GM18867 (cell line): ENCODE data around the gene PRKCSH.
"Not testable (repeated sequence)": the region's sequence is repeated elsewhere in the genome, so short reads cannot be mapped to it uniquely, and the experiment has no call there.

Experiments
- ATAC-seq: cut with Tn5 transposase; IDR thresholded peaks from one replicate; pipeline ENCODE4 v1.9.1; 2021; ENCODE audit warnings: mild to moderate bottlenecking, moderate library complexity; ENCODE audit not compliant: unreplicated experiment

PRKCSH gene

DNA sequence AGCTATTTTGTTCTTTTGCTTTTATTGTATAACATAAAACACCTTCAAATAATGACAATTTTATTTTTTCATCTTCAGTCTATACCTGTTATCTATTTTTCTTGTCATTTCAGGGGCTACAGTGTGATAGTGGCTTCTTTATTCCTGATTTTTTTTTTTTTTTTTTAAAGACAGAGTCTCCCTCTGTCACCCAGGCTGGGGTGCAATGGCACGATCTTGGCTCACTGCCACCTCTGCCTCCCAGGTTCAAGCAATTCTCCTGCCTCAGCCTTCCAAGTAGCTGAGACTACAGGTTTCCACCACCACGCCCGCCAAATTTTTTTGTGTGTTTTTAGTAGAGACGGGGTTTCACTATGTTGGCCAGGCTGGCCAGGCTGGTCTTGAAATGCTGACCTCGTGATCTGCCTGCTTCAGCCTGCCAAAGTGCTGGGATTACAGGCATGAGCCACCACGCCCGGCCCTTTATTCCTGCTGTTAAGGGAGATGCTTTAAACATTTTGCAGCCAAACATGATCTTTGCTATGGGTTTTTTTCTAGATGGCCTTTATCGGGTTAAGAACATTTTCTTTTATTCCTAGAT lies 32.9 kb downstream of the PRKCSH start:
- ATAC-seq: not testable (repeated sequence)

DNA sequence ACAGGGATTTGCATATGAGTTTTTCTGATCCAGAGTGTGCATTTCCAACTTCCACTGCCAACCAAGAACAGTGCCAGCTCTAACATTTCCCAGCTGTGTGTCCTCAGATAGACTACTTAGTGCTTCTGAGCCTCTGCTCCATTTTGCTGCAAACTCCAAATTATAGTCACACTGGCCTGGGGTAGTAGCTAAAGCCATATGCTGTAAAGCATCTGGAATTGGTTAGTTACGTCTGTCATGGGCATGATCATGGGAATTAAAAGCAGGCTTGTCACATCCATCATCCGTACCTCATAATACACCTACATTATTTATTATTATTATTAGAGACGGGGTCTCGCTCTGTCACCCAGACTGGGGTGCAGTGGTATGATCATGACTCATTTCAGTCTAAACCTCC lies 38.3 kb downstream of the PRKCSH start:
- no peak for ATAC-seq

DNA sequence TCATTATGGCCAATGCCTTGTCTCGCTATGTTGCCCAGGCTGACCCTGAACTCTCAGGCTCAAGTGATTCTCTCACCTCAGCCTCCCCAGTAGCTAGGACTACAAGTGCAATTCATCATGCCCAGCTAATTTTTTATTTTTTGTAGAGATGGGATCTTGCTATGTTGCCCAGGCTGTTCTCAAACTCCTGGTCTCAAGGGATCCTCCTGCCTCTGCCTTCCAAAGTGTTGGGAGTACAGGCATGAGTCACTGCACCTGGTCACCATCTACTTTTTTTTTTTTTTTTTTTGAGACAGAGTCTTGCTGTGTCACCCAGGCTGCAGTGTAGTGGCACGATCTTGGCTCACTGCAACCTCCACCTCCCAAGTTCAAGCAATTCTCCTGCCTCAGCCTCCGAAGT lies 39.9 kb downstream of the PRKCSH start:
- ATAC-seq: not testable (repeated sequence)

- no peak for ATAC-seq
Observed at GRCh38 chr19:11475861-11476260, 40.4 kb downstream of the PRKCSH start.

DNA sequence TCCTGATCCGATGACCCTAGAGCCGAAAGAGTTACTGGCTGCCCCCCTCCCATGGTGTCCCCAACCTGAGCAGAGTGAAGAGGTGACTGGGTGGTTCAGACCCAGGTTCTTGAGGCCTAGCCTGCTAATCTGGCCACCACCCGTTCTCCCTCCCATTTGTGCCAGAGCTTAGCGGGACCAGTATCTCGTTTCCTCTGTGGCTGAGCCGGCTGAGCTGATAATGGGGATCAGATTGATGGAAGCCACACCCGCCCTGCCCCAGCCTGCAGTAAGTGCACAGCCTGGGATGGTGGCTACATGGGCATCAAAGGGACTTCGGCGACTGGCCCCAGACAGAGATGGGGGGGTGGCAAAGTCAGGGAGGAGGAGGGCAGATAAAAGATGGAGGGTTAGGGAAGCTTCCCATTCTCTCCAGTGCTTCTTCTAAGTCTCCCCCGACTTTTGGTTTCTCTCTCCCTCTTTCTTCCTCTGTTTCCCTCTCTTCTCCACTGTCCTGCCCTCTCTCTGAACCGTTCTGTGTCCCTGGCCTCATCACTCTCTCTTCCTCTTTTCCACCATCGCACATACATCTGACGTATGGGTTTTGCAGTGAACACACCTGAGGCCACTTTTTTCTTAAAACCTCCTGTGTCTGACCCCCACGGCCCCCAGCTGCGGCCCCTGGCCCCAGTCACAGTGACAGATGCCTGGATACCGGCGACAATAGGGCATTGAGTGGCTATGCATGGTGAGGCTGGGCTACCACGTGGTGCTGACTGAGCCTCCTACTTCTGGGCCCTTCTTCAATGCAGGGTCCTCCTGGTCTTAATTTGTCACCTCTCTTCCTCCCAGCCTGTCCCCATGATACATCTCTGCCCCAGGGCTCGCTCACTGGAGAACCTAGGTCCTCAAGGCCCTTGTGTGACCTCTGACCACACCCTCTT lies 43.0 kb downstream of the PRKCSH start:
- no peak for ATAC-seq

- no peak for ATAC-seq
Observed at GRCh38 chr19:11479090-11479897, 43.9 kb downstream of the PRKCSH start.

DNA sequence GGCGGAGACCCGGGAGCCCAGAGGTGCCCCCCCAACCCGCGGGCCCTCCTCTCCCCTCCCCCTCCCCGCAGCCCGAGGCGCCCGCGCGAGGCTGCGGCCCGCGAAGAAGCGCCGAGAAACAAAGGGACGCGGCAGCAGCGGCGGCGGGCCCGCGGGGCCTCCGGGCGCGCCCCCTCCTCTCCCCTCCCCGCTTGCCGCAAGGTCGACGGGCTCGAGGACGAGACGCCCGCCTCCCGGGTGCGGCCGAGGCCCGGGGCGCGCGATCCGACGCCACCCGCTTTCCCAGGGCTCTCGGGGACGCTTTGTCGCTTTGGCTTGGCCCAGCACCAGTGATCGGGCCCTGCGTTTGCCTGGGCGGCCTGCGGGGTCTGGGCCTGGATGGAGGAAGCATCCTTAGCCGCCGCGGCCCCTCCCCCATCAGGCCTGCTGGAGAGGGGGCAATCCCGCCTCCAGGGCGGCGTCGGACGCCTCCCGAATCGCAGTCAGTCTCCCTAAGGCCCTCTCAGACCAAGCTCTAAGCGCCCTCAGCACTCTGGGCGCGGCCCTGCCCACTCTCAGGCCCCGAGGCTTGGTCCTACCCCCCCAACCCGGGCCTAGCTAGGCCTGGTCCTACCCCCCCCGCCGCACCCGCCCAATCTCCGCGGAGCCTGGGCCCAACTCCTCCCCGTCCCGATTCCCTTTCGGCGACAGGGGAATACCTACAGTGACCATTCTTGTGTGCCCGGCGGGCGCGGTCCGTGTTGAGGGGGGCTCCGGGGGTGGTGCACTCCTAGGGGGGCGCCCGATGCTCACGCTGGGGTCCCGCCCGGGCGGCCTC lies 44.7 kb downstream of the PRKCSH start:
- ATAC-seq: no peak

DNA sequence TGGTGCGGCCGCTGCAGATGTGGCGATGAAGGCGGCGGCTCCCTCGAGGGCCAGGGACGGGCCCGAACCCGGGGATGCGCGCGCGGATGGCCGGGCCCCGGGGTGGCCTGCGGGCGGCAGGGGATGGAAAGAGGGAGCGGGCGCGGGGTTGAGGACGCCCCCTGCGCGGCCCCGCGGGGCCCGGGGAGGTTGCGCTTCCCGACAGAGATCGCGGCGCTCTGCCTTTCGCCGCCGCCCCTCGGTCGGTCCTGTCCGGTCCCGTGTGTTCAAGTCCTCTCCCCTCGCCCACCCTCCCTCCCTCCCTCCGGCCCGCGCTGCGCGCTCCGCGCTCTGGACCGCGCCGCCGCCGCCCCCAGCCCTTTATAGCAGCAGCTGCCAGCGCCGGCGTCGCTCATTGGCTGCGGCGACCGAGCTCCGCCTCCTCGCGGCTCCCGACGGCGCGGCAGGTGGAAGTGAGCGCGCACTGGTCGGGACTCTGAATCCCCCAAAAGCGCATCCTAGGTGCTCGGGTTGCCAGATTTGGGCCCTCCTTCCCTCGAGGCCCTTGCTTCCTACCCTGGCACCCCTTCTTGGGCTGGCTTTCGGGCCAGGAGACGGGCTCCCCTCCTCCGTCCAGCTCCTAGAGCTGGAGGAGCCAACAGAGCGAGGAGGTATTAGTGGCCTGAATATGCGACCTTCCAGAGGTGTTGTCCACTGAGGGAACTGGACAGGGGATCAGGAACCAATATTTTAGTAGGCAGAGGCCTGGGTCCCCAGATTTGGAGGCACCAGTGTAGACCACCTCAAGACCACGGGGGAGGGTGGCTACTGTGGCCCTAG lies 45.5 kb downstream of the PRKCSH start, which contains the start of gene ELAVL3:
Gene ELAVL3, minus strand, starts transcription at position 332 of the 819 bp plus-strand sequence. CDS start 438 bp downstream, outside the sequence.
- no peak for ATAC-seq

GRCh38 chr19:11481534-11482383 lies 46.3 kb downstream of the PRKCSH start:
- peak; percentile 71 for ATAC-seq

DNA sequence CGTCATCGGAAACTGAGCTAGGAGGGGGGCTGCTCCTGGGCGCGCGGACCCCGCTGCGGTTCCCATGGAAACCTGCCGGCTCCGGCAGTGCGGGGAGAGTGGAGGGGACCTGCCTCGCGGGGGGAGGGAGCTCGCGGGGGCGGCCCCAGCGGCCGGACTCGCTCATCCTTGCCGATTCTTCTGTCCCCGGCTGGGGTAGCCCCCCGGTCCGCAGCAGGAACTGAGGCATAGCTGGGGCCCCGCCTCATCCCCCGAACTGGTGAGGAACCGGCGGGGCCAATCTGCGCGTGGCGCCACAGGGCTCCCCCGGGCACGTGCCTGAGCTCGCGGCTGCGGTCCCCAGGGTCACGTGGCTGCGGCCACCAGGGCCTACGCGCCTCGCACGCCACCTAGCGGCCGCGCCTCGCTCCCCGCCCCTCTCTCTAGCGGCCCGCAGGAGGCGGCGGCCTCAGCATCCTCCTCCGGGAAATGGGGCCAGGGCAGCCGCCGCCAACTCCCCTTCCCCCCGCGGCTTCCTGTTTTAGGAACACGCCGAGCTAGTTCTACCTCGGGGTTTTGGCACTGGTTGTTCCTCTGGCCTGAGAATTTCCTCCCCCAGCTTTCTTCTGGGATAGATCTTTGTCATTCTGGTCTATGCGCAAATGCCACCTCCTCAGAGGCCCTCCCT lies 47.1 kb downstream of the PRKCSH start:
- ATAC-seq: peak; percentile 61

GRCh38 chr19:11483366-11484111 lies 48.1 kb downstream of the PRKCSH start:
- ATAC-seq: no peak

DNA sequence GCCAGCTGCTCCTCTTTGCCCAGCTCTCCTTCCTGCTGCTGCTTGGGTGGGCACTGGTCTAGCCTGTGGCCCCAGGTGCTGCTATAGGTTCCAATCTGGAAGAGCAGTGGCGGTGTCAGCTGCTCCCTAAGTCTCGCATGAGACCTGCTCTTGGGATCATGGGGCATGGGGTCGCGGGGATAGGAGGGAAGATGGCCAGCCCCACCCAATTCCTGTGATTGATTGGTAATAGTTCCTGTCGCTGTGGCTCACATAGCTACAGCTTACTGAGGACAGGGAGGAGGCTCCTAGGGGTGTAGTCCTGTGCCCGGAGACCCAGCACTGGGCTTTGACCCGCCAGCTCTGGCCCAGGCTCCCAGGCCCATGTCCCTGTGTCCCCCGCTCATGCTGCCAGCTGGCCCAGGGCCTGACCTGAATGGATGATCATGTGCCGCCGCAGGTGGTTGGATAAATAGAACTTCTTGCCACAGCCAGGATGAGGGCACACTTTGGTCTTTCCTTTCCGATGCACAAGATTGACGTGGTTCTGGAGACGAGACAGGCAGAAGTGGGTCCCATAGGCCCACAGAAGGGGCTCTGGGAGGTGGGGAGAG lies 49.9 kb downstream of the PRKCSH start:
- ATAC-seq: no peak

GRCh38 chr19:11486661-11487503 lies 51.4 kb downstream of the PRKCSH start:
- no peak for ATAC-seq

GRCh38 chr19:11489378-11489777 lies 53.9 kb downstream of the PRKCSH start:
- ATAC-seq: no peak

DNA sequence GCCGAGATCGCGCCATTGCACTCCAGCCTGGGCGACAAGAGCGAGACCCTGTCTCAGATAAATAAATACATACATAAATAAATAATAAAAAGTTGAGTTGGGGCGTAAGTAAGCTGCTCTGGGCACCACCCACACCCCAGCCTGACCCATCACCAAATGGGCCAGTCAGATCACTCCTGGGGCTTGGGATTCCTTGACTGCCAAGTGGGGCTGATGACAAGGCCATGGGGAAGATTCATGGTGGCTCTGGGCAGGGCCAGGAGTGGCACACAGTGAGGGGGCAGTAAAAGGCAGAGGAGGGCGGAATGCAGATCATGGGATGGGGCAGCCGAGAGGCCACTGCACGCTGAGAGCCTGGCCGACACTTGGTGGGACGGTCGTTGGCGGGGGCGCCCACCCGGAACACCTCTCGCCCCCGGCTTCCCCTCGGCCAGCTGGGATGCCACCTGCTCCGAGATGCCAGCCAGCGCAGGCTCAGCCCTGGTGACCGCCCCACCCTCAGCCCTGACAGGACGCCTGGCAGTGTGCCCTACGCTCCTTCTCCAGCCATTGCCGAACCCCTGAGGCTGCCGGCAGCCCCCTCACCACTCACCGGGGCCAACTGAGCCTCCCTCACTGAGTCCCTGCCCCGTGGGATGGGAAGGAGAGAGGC lies 59.3 kb downstream of the PRKCSH start:
- no peak for ATAC-seq

DNA sequence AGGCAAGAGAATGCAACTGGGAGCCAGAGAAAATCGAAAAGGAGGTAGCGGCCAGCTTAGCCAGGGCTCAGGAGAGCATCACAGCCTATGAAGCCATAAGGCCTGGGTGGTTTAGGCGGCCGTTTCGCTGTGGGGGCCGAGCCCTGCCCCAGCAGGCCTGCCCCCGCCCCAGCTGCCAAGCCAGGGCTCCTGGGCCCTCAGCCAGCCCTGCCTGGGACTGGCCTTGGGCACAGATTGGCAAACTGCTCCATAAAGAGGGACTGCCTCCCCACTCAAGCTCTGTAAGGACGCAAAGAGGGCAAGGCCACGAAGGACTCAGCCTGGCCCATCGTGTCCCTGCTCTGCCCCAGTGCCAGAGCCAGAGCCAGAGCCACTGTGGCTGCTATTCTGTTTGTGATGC lies 60.0 kb downstream of the PRKCSH start:
- ATAC-seq: no peak
